ENCODE measurements around the gene MRPL1. TPM values are rescaled to one million over a fixed set of nuclear protein-coding genes. Genes with fewer than 3 reads are reported as not detected.

The MRPL1 gene
- total RNA-seq, 1 donor = 15.5 TPM

DNA sequence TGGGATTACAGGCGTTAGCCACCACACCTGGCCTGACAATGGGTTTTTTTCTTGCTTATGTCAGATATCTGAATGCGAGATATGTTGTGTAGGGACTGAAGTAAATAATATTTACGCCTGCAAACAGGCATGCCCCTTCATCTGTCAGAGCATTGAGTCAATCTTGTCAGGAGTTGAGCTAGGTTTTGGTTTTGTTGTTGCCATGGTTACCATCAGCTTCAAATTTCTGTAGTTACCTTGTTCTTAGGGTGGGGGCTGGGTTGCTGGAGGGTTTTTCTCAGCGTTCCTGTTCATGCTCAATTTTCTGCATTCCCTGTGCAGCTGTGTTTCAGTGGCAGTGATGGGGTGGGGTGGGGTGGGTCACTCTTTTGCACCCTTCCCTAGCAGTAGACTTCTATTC, 14.5 kb downstream of the MRPL1 start:
- Histone ChIP-seq H3K4me1 (ENCODE audit: insufficient read depth, low read length) (no peaks in the 10 kb centered on the region), H3K27me3 (ENCODE audit: insufficient read depth, low read length) (no peaks in the 10 kb centered on the region), H3K4me3 (ENCODE audit: low read length) (no peak overlapping the region), H3K9me3 (ENCODE audit: low read depth, low read length) (no peaks in the 10 kb centered on the region)

DNA sequence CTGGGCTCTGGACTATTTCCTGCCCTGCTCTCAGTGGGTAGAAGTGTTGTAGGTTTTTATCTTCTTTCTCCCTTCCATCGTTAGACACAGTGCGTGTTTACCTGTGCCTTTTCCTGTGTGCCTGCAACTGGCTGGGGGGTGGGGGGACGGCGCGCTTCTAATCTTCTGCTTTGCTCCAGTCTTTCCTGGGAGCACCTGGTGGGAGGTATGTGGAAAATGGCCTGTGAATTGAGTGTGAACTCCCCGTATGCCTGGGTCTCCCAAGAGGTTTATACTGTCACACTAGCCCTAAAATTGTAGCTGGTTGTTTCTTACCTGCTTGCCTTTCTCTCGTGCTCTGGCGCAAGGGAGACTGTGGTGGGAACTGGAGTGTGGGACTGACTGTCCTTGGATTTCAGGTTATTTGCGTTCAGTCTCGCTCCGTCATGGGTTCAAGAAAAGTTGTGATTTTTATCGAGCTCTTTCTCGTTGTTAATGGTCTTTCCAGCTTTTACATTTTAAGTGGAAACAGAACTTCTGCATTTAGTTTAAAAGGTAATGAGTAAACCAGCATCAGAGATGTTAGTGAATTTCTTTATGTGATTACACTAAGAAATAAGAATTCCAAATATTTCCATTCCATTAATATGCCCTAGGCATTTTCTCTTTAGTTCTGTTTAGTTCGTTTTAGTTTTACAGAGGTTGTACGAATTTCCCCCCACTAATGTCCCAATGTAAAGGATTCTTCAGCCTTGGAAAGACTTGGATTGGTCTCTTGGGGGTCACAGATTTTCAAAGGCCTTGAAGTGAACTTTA, 15.3 kb downstream of the MRPL1 start:
- H3K4me1 ChIP-seq (ENCODE audit: insufficient read depth, low read length) = no peaks in the 10 kb centered on the region
- no peak overlapping the region for H3K4me3 ChIP-seq (ENCODE audit: low read length)
- H3K9me3 ChIP-seq (ENCODE audit: low read depth, low read length) = no peaks in the 10 kb centered on the region
- no peaks in the 10 kb centered on the region for H3K27me3 ChIP-seq (ENCODE audit: insufficient read depth, low read length)

DNA sequence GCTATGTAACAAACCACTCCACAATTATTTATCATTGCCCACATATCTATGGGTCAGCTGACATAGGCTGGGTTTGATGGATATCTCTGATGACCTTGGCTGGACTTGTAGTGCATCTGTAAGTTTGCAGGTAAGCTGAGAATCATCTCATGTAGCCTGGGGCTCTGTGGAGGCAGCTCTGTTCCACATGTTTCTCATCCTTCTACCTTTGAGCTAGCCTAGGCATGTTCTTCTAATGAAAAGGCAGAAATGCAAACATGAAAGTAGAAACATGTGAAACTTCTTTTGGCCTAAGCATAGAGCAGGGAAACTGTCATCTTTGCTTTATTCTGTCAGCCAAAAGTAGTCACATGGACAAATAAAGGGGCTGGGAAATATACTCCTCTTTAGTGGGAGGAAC, 18.2 kb downstream of the MRPL1 start:
- Histone ChIP-seq H3K4me3 (ENCODE audit: low read length) (no peak overlapping the region), H3K27me3 (ENCODE audit: insufficient read depth, low read length) (no peaks in the 10 kb centered on the region), H3K4me1 (ENCODE audit: insufficient read depth, low read length) (no peaks in the 10 kb centered on the region), H3K9me3 (ENCODE audit: low read depth, low read length) (no peaks in the 10 kb centered on the region)

DNA sequence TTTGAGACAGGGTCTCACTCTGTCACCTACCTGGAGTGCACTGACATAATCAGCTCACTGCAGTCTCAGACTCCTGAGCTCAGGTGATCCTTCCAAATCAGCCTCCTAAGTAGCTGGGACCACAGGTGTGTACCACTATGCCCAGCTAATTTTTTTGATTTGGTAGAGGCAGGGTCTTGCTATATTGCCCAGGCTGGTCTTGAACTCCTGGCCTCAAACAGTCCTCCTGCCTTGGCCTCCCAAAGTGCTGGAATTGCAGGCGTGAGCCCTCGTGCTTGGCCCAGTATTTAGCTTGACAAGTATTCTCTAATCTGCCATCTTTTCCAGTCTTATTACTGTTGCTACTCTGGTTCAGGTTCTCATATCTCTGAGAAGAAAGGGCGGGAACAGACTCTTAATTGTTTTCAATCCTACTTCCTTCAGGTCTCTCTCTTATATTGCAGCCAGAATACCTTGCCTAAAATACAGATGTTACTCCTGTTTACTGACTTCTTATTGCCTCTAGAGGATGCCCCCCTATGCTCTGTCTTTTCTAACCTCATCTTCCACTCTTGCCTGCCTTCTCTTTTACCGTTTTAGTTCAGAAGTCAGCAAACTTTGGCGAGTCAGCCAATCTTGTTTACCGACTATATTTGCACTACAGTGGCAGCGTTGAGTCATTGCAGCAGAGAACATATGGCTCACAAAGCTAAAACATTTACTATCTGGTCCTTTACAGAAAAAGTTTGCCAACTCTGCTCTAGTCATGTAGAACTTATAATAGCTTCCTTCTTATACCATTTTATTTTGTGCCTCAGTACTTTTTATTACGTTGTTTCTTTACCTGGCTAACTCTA, 19.0 kb downstream of the MRPL1 start:
- no peaks in the 10 kb centered on the region for H3K9me3 ChIP-seq (ENCODE audit: low read depth, low read length)
- no peaks in the 10 kb centered on the region for H3K4me1 ChIP-seq (ENCODE audit: insufficient read depth, low read length)
- no peak overlapping the region for H3K4me3 ChIP-seq (ENCODE audit: low read length)
- no peaks in the 10 kb centered on the region for H3K27me3 ChIP-seq (ENCODE audit: insufficient read depth, low read length)

- Histone ChIP-seq H3K4me1 (ENCODE audit: insufficient read depth, low read length) (peaks cover 6% of the 10 kb centered on the region), H3K4me3 (ENCODE audit: low read length) (no peak overlapping the region), H3K27me3 (ENCODE audit: insufficient read depth, low read length) (no peaks in the 10 kb centered on the region), H3K9me3 (ENCODE audit: low read depth, low read length) (no peaks in the 10 kb centered on the region)
Observed at GRCh38 chr4:77893451-77893850, 30.8 kb downstream of the MRPL1 start.

- H3K9me3 ChIP-seq (ENCODE audit: low read depth, low read length) = no peaks in the 10 kb centered on the region
- no peaks in the 10 kb centered on the region for H3K27me3 ChIP-seq (ENCODE audit: insufficient read depth, low read length)
- no peaks in the 10 kb centered on the region for H3K4me1 ChIP-seq (ENCODE audit: insufficient read depth, low read length)
- H3K4me3 ChIP-seq (ENCODE audit: low read length) = no peak overlapping the region
Observed at GRCh38 chr4:77899607-77900006, 37.0 kb downstream of the MRPL1 start.

- Histone ChIP-seq H3K4me1 (ENCODE audit: insufficient read depth, low read length) (no peaks in the 10 kb centered on the region), H3K4me3 (ENCODE audit: low read length) (no peak overlapping the region), H3K27me3 (ENCODE audit: insufficient read depth, low read length) (no peaks in the 10 kb centered on the region), H3K9me3 (ENCODE audit: low read depth, low read length) (no peaks in the 10 kb centered on the region)
Observed at GRCh38 chr4:77903186-77903585, 40.6 kb downstream of the MRPL1 start.

DNA sequence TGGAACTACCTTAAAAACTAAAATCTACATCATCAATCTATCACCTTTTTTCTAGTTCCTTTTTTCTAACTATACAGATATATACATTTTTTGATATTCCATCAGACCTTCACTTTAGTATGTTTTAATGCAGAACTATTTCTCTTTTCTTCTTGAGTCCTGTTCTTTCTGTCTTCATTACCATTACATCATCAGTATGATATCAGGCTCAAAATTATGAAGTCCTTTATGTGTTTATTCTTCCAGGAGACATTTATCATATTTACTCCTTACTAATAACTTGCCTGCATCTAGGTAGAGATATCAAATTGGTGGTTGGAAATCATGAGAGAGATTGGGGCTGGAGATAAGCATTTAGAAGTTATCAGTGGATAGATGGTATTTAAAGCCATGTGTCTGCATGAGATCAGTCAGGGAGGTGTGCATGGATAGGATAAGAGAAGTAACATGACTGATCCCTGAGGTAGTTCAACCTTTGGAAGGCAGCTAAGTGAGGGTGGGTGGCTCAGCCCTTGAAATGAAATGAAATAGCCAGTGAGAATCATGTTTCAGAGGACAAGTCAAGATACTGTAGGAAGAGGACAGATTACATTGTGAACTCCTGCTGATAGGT, 43.1 kb downstream of the MRPL1 start:
- H3K4me3 ChIP-seq (ENCODE audit: low read length) = no peak overlapping the region
- H3K4me1 ChIP-seq (ENCODE audit: insufficient read depth, low read length) = peaks cover 6% of the 10 kb centered on the region
- H3K9me3 ChIP-seq (ENCODE audit: low read depth, low read length) = no peaks in the 10 kb centered on the region
- H3K27me3 ChIP-seq (ENCODE audit: insufficient read depth, low read length) = no peaks in the 10 kb centered on the region

DNA sequence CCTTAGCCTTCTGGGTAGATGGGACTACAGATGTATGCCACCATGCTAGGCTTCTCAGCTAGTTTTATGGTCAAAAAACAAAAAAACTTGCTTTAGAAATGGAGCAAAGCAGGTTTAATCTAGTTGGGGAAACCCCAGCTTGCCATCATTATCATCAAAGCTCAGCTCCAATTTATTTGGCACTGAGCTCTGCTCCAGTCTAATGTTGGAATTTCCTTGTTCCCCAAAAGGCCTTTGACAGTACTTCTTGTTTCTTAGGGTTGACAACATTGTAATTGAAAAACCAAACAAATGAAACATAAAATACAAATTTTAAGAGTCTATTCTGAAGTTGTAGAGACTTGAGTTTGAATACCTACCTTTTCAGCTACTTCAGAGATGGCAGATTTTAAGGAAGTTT, 48.0 kb downstream of the MRPL1 start:
- no peak overlapping the region for H3K4me3 ChIP-seq (ENCODE audit: low read length)
- H3K27me3 ChIP-seq (ENCODE audit: insufficient read depth, low read length) = no peaks in the 10 kb centered on the region
- peaks cover 11% of the 10 kb centered on the region for H3K4me1 ChIP-seq (ENCODE audit: insufficient read depth, low read length)
- H3K9me3 ChIP-seq (ENCODE audit: low read depth, low read length) = no peaks in the 10 kb centered on the region

DNA sequence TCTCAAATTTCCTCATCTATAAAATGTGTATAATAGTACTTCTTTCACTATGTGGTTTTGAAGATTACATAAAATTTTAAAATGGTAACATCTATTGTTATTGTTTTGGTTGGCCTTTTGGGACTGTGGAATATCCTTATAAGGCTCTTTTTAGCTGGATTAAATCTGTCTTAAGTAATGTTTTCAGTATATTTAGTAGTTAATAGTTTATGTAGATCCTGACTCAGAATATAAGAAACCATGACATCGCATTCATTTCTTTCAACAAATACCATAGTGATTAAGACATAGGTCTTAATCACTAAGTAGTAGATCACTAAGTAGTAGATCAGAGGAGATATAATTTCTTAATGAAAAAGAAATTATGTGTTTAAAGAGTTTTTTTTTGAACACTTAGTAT, 48.5 kb downstream of the MRPL1 start:
- Histone ChIP-seq H3K27me3 (ENCODE audit: insufficient read depth, low read length) (no peaks in the 10 kb centered on the region), H3K4me1 (ENCODE audit: insufficient read depth, low read length) (peaks cover 11% of the 10 kb centered on the region), H3K9me3 (ENCODE audit: low read depth, low read length) (no peaks in the 10 kb centered on the region), H3K4me3 (ENCODE audit: low read length) (no peak overlapping the region)

GRCh38 chr4:77911842-77912450, 49.3 kb downstream of the MRPL1 start:
- Histone ChIP-seq H3K4me1 (ENCODE audit: insufficient read depth, low read length) (peaks cover 11% of the 10 kb centered on the region), H3K9me3 (ENCODE audit: low read depth, low read length) (no peaks in the 10 kb centered on the region), H3K27me3 (ENCODE audit: insufficient read depth, low read length) (no peaks in the 10 kb centered on the region), H3K4me3 (ENCODE audit: low read length) (no peak overlapping the region)

- H3K4me1 ChIP-seq (ENCODE audit: insufficient read depth, low read length) = peaks cover 11% of the 10 kb centered on the region
- H3K27me3 ChIP-seq (ENCODE audit: insufficient read depth, low read length) = no peaks in the 10 kb centered on the region
- H3K4me3 ChIP-seq (ENCODE audit: low read length) = no peak overlapping the region
- H3K9me3 ChIP-seq (ENCODE audit: low read depth, low read length) = no peaks in the 10 kb centered on the region
Observed at GRCh38 chr4:77913348-77913747, 50.7 kb downstream of the MRPL1 start.

GRCh38 chr4:77917075-77917474, 54.4 kb downstream of the MRPL1 start:
- Histone ChIP-seq H3K4me1 (ENCODE audit: insufficient read depth, low read length) (no peaks in the 10 kb centered on the region), H3K9me3 (ENCODE audit: low read depth, low read length) (no peaks in the 10 kb centered on the region), H3K27me3 (ENCODE audit: insufficient read depth, low read length) (no peaks in the 10 kb centered on the region), H3K4me3 (ENCODE audit: low read length) (no peak overlapping the region)

GRCh38 chr4:77917601-77918000, 55.0 kb downstream of the MRPL1 start:
- Histone ChIP-seq H3K9me3 (ENCODE audit: low read depth, low read length) (no peaks in the 10 kb centered on the region), H3K4me3 (ENCODE audit: low read length) (no peak overlapping the region), H3K4me1 (ENCODE audit: insufficient read depth, low read length) (no peaks in the 10 kb centered on the region), H3K27me3 (ENCODE audit: insufficient read depth, low read length) (no peaks in the 10 kb centered on the region)

GRCh38 chr4:77920371-77920770, 57.7 kb downstream of the MRPL1 start:
- Histone ChIP-seq H3K27me3 (ENCODE audit: insufficient read depth, low read length) (no peaks in the 10 kb centered on the region), H3K9me3 (ENCODE audit: low read depth, low read length) (no peaks in the 10 kb centered on the region), H3K4me3 (ENCODE audit: low read length) (no peak overlapping the region), H3K4me1 (ENCODE audit: insufficient read depth, low read length) (no peaks in the 10 kb centered on the region)

Measured in mononuclear cell (primary cell).